ENCODE measurements around the gene LRRC74A.
"Not testable (repeated sequence)": the region's sequence is repeated elsewhere in the genome, so short reads cannot be mapped to it uniquely, and the experiment has no call there.

Gene LRRC74A

GRCh38 chr14:76909266-76909665 lies 83.1 kb downstream of the LRRC74A start:
- no peak for TF ChIP-seq CTCF (IDR thresholded peaks at IDR 0.05; ENCODE audit: low read depth, low read length, missing control alignments)
- H3K4me3 ChIP-seq (replicated peaks; ENCODE audit: low read depth, low read length): no peak overlapping the region
- no peak for DNase-seq (ENCODE audit: extremely low read depth, low read depth)

DNA sequence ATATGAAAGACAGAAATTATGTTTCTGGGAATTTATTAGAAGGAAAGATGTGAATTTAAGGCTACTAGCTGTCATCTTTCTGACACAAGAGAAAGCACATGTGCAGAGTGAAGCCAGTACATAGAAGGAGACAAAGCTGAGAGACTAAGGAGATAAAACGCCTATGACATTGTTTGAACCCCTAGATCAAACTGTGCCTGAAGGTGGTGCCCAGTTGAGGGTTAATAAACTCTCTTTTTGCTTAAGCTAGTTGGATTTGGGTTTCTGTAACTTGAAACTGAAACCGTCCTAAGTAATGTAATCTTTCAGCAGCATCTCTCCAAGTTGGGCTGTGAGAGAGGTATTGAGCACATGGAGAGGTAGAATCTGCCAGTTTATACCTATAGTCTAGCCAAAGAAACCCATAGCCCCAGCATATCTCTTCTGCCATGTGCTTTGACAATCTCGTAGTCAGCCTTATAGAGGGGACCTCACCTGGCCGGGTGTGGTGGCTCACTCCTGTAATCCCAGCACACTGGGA lies 84.2 kb downstream of the LRRC74A start:
- DNase-seq (ENCODE audit: extremely low read depth, low read depth): no peak
- H3K4me3 ChIP-seq (replicated peaks; ENCODE audit: low read depth, low read length): no peak overlapping the region
- TF ChIP-seq CTCF (IDR thresholded peaks at IDR 0.05; ENCODE audit: low read depth, low read length, missing control alignments): no peak

GRCh38 chr14:76911473-76911872 lies 85.3 kb downstream of the LRRC74A start:
- TF ChIP-seq CTCF (IDR thresholded peaks at IDR 0.05; ENCODE audit: low read depth, low read length, missing control alignments): no peak
- no peak for DNase-seq (ENCODE audit: extremely low read depth, low read depth)
- no peak overlapping the region for H3K4me3 ChIP-seq (replicated peaks; ENCODE audit: low read depth, low read length)

- DNase-seq (ENCODE audit: extremely low read depth, low read depth); H3K4me3 ChIP-seq (replicated peaks; ENCODE audit: low read depth, low read length): not testable (repeated sequence)
Measured at GRCh38 chr14:76914533-76915081, 88.4 kb downstream of the LRRC74A start.

DNA sequence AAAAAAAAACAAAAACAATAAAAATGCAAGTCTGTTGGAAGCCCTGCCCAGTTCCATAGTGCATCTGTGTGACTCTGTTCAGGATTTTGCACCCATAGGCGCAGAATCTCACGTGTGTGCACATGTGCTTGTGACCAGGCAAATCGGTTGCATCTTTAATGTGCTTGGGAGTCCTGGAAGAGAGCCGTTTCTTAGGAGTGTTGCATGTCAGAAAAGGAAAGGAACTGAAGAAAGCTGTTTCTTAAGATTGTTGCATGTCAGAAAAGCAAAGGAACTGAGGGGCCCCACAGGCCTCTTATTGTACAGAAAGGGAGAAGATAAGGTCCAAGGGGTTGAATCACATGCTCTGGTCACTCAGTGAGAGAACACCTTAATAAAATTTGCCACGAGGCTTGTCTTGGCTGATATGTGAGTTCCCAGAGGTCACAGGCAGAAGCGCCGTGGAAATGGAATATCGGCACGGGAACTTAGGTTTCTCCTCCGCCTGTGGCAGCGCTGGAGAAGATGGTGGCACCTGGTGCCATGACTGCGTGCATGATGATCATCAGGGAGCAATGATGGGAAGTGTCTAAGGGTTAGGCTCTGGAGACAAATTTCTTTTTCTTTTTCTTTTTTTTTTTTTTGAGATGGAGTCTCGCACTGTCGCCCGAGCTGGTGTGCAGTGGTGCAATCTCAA lies 90.0 kb downstream of the LRRC74A start:
- TF ChIP-seq CTCF (IDR thresholded peaks at IDR 0.05; ENCODE audit: low read depth, low read length, missing control alignments): no peak
- no peak overlapping the region for H3K4me3 ChIP-seq (replicated peaks; ENCODE audit: low read depth, low read length)
- no peak for DNase-seq (ENCODE audit: extremely low read depth, low read depth)

DNA sequence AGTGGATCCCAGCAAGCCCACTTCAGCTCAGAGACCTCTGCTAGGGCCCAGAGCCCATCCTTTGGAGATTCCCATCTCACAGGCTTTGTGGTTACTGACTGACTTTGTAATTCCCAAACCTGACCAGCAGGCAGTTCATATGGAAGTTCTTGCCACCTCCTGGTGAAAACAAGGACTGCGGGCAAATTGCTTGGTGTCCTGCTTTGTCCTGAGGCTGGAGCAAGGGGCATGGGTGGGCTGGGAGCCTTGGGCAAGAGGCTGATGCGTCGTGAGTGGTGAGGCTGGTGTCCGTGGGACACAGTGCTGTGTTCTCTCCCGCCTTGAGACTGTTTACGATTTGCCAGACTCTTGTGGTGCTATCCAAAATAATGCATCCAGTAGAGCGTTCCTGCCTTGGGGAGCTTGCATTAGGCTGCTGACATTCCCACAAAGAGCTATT lies 91.0 kb downstream of the LRRC74A start:
- no peak for DNase-seq (ENCODE audit: extremely low read depth, low read depth)
- H3K4me3 ChIP-seq (replicated peaks; ENCODE audit: low read depth, low read length): no peak overlapping the region
- TF ChIP-seq CTCF (IDR thresholded peaks at IDR 0.05; ENCODE audit: low read depth, low read length, missing control alignments): peak; percentile 75

GRCh38 chr14:76917745-76918255 lies 91.6 kb downstream of the LRRC74A start:
- no peak for DNase-seq (ENCODE audit: extremely low read depth, low read depth)
- no peak overlapping the region for H3K4me3 ChIP-seq (replicated peaks; ENCODE audit: low read depth, low read length)
- no peak for TF ChIP-seq CTCF (IDR thresholded peaks at IDR 0.05; ENCODE audit: low read depth, low read length, missing control alignments)
